Common myeloid progenitor, CD34-positive (primary cell): ENCODE measurements around the gene RASAL1.
A peak's percentile ranks its signal among the peaks of the same experiment; 100 is the strongest.

ENCODE experiments used
- CTCF ChIA-PET: fragments of 350-600 bp; sonication (Branson Sonifier 250); formaldehyde crosslinking; loops from one replicate; lab custom pipeline; 2021; ENCODE audit warnings: antibody characterized with exemption; lab: Charles Lee
- POLR2A ChIA-PET: fragments of 350-600 bp; sonication (Branson Sonifier 250); formaldehyde crosslinking; loops from one replicate; lab custom pipeline; 2021; ENCODE audit warnings: antibody characterized with exemption; lab: Charles Lee
- DNase-seq, 3 donors: peaks; one replicate each; pipeline versions ENCODE4 v3.0.0 to v3.0.0-alpha.2; 2013
- H3K27ac ChIP-seq, 2 experiments: 1 replicate in 1 of 2; 2 replicates in 1 of 2; pipeline ENCODE4 v1.7.0; 2013; ENCODE audit warnings: inconsistent platforms in 2 of 2, low read length in 2 of 2, mild to moderate bottlenecking in 2 of 2, low read depth in 1 of 2, moderate library complexity in 1 of 2; ENCODE audit not compliant: severe bottlenecking in 2 of 2, insufficient read depth in 1 of 2, poor library complexity in 1 of 2
- H3K27me3 ChIP-seq, 5 experiments: replicated peaks in 2 of 5; 1 replicate in 3 of 5; 2 replicates in 2 of 5; pipeline versions ENCODE4 v1.6.1 to v1.7.0; 2013; ENCODE audit warnings: low read length in 4 of 5, mild to moderate bottlenecking in 2 of 5, moderate library complexity in 2 of 5, inconsistent platforms in 1 of 5; ENCODE audit not compliant: insufficient read depth in 5 of 5, control insufficient read depth in 4 of 5
- H3K36me3 ChIP-seq, 4 experiments: 1 replicate in 2 of 4; 2 replicates in 2 of 4; pipeline versions ENCODE4 v1.6.1 to v1.7.0; 2013; ENCODE audit warnings: low read length in 3 of 4, control low read depth in 1 of 4, mild to moderate bottlenecking in 1 of 4; ENCODE audit not compliant: control insufficient read depth in 4 of 4, insufficient read depth in 4 of 4
- H3K4me1 ChIP-seq, 4 experiments: 1 replicate in 3 of 4; 2 replicates in 1 of 4; pipeline versions ENCODE4 v1.6.1 to v1.7.1; 2013; ENCODE audit warnings: low read length in 3 of 4, mild to moderate bottlenecking in 3 of 4, control low read depth in 1 of 4, inconsistent platforms in 1 of 4, moderate library complexity in 1 of 4; ENCODE audit not compliant: control insufficient read depth in 4 of 4, insufficient read depth in 4 of 4; ENCODE audit errors: control extremely low read depth in 1 of 4
- H3K4me3 ChIP-seq, 7 experiments: 1 replicate in 4 of 7; 2 replicates in 3 of 7; pipeline versions ENCODE4 v1.5.1 to v1.7.0; 2013; ENCODE audit warnings: mild to moderate bottlenecking in 7 of 7, low read length in 6 of 7, moderate library complexity in 6 of 7, inconsistent platforms in 2 of 7, low read depth in 2 of 7, control low read depth in 1 of 7; ENCODE audit not compliant: insufficient read depth in 4 of 7, control insufficient read depth in 1 of 7; ENCODE audit errors: extremely low read depth in 1 of 7
- H3K9me3 ChIP-seq, 5 experiments: 1 replicate in 4 of 5; 2 replicates in 1 of 5; pipeline versions ENCODE4 v1.6.1 to v1.7.1; 2013; ENCODE audit warnings: low read length in 4 of 5, mild to moderate bottlenecking in 2 of 5, inconsistent platforms in 1 of 5, low read depth in 1 of 5, moderate library complexity in 1 of 5; ENCODE audit not compliant: control insufficient read depth in 4 of 5, insufficient read depth in 2 of 5; ENCODE audit errors: control extremely low read depth in 1 of 5
- WGBS: methylation state at CpG from one replicate; pipeline ENCODE4 v1.1.5; 2013; ENCODE audit not compliant: insufficient coverage; 5-methylcytosine and 5-hydroxymethylcytosine counted together

The RASAL1 gene

DNA sequence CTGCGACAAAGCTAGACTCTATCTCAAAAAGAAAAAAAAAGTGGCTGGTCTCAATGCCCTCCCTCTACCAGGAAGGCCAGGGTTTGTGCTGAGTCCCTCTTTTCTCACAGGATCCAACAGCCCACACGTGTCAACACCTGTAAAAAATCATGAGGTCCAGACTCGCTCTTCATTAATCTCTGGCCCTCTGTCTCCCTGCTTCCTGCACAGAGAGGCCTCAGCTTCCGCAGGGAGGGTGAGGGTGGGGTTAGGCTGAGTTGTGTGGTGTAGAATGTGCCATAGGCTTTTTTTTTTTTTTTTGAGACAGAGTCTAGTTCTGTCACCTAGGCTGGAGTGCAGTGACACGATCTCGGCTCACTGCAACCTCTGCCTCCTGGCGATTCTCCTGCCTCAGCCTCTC, 20.1 kb upstream of the RASAL1 start:
- peaks cover 0 to 29% (median 12%) of the 10 kb centered on the region in 5 experiments for H3K27me3 ChIP-seq
- peaks cover 2 to 39% (median 26%) of the 10 kb centered on the region in 4 experiments for H3K36me3 ChIP-seq
- CTCF ChIA-PET = interaction anchor here (1.0 to 12.7 kb wide), 5 partner anchors 11 to 107 kb away, joined by 3 to 149 read pairs (median 11); partner anchors contain the start of gene RASAL1
- POLR2A ChIA-PET = no interaction called here
- peaks cover 0 to 42% (median 40%) of the 10 kb centered on the region in 4 experiments for H3K4me1 ChIP-seq
- DNase-seq = peak; percentile 41 to 83 (median 76)
- no peaks in the 10 kb centered on the region for H3K9me3 ChIP-seq
- WGBS = 29% methylated on average over 2 of the region's 7 CpGs
- no peak overlapping the region for H3K4me3 ChIP-seq
- H3K27ac ChIP-seq = no peak overlapping the region

DNA sequence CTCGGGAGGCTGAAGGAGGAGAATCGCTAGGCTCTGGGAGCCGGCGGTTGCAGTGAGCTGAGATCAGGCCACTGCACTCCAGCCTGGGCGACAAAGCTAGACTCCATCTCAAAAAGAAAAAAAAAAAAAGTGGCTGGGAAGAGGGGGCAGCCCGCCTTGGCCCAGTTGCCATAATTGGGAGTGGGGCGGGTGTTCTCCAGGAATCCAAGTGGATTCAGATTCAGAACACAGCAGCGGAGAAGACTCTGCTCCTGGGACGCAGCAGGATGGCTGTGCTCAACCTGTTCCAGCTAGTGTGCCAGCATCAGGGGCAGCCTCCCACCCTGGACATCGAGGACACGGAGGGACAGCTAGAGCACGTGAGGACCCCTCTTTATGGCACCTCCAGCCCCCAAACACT, 19.5 kb upstream of the RASAL1 start:
- H3K36me3 ChIP-seq = peaks cover 0 to 33% (median 23%) of the 10 kb centered on the region in 4 experiments
- ChIA-PET POLR2A (no interaction called here), CTCF (interaction anchor here (1.1 to 12.7 kb wide), 7 partner anchors 13 to 106 kb away, joined by 3 to 149 read pairs (median 11); partner anchors contain the start of gene RASAL1)
- peaks cover 0 to 32% (median 12%) of the 10 kb centered on the region in 5 experiments for H3K27me3 ChIP-seq
- H3K9me3 ChIP-seq = no peaks in the 10 kb centered on the region
- no peak overlapping the region for H3K4me3 ChIP-seq
- peaks cover 0 to 42% (median 41%) of the 10 kb centered on the region in 4 experiments for H3K4me1 ChIP-seq
- DNase-seq = no peak
- 70% methylated on average over 10 of the region's 12 CpGs for WGBS
- no peak overlapping the region for H3K27ac ChIP-seq

DNA sequence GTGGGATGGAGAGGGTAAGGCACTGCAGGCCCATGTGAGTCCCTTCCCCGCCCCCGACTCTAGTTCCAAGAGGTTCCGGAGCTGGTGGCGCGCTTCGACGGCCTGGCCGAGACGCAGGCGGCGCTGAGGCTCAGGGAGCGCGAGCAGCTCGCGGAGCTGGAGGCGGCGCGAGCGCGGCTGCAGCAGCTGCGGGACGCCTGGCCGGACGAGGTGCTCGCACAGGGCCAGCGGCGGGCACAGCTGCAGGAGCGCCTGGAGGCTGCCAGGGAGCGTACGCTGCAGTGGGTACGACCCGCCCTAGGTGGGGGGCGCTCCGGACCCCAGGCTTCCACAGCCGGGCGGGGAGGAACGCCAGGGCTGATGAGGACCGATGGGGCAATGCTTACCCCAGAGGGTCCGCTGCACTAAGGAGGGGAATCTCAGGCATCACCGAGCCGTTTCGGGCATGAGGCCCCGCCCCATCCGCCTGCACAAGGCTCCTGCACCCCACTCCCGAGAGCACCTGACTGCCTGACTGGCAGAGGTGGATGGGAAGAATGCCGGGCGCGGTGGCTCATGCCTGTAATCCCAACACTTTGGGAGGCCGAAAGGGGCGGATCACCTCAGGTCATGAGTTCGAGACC, 18.9 kb upstream of the RASAL1 start:
- ChIA-PET CTCF (interaction anchor here (0.9 to 12.7 kb wide), 16 partner anchors 10 to 164 kb away, joined by 3 to 149 read pairs (median 5); partner anchors contain the start of gene RASAL1), POLR2A (no interaction called here)
- H3K4me3 ChIP-seq = peak overlapping the region in 6 of 7 experiments; percentile 16 to 54 (median 36)
- WGBS = 1% methylated on average over 45 of the region's 51 CpGs
- peaks cover 0 to 32% (median 12%) of the 10 kb centered on the region in 5 experiments for H3K27me3 ChIP-seq
- H3K27ac ChIP-seq = no peak overlapping the region
- DNase-seq = peak in 2 of 3 donors; percentile 38 to 54
- H3K4me1 ChIP-seq = peaks cover 0 to 48% (median 44%) of the 10 kb centered on the region in 4 experiments
- peaks cover 0 to 27% (median 19%) of the 10 kb centered on the region in 4 experiments for H3K36me3 ChIP-seq
- no peaks in the 10 kb centered on the region for H3K9me3 ChIP-seq

DNA sequence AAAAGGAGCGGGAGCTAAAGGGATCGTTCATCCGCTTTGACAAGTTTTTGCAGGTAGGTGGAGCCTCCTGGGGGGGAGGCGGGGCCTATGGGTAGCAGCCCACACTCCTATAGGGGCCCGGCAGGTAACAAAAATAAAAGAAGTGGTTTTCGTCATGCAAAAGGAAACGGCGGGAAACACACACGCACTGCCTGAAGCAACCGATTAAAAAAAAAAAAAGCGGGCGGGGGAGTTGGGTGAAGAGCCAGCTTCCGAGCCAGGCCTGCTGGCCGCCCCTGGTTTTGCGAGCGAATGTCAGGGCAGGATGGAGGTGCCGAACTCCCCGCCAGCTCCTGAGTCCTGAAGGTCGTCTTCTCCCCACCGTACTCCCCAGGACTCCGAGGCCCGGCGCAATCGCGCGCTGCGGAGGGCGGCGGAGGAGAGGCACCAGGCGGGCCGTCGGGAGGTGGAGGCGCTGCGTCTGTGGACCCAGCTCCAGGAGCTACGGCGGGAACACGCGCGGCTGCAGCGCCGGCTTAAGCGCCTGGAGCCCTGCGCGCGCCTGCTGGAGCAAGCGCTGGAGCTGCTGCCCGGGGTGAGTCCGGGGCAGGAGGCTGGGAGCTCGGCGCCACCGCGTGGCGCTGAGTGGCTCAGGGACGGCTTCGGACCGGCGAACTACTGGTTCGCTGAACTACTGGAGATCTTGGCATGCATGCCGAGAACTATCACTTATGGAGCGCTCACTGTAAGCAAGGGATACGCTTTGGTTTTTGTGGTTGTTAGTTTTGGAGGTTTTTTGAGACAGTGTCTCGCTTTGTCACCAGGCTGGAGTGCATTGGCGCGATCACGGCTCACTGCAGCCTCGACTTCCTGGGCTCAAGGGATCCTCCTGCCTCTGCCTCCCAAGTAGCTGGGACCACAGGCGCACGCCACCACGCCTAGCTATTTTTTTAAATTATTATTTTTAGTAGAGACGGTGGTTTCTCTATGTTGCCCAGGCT, 17.6 kb upstream of the RASAL1 start:
- Histone ChIP-seq H3K4me3 (peak overlapping the region; percentile 23 to 67 (median 61)), H3K36me3 (peaks cover 0 to 14% (median 7%) of the 10 kb centered on the region in 4 experiments), H3K4me1 (peaks cover 0 to 51% (median 45%) of the 10 kb centered on the region in 4 experiments), H3K27ac (no peak overlapping the region), H3K27me3 (peaks cover 0 to 32% (median 12%) of the 10 kb centered on the region in 5 experiments), H3K9me3 (no peaks in the 10 kb centered on the region)
- 4% methylated on average over 51 of the region's 70 CpGs for WGBS
- peak; percentile 74 to 88 (median 87) for DNase-seq
- POLR2A ChIA-PET = no interaction called here
- CTCF ChIA-PET = interaction anchor here (0.7 to 12.7 kb wide), 28 partner anchors 8 to 163 kb away, joined by 3 to 149 read pairs (median 5); partner anchors contain the start of gene RASAL1

DNA sequence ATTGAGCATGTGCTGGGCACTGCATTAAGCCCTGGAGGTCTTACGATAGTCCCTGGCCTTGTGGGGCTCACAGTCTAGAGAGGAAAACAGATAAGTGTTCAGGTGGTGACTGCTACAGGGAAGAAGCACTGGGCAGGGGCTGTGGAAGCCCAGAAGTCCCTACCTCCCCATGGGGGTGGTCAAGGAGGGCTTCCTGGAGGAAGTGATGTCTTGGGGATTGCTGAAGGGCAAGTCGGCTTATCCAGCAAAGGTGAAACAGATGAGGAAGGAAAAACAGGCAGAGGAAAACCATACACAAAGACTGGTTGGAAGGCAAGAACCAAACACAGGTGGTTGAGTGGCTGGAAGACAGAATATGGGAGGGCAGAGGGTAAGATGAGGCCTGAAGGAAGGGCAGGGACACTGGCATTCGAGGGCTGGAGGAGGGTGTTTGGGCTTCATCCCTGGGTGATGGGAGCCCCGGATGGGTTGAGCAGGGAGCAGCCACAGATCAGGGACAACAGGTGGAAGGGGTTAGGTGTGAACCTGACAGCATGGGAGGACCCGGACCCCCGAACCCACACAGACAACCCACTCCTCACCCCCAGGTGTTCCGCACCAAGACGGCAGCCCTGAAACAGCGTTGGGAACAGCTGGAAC, 16.8 kb upstream of the RASAL1 start:
- H3K27ac ChIP-seq = no peak overlapping the region
- H3K27me3 ChIP-seq = peaks cover 0 to 32% (median 12%) of the 10 kb centered on the region in 5 experiments
- peak overlapping the region in 5 of 7 experiments; percentile 42 to 67 (median 61) for H3K4me3 ChIP-seq
- no peaks in the 10 kb centered on the region for H3K9me3 ChIP-seq
- ChIA-PET POLR2A (no interaction called here), CTCF (interaction anchor here (0.7 to 12.7 kb wide), 17 partner anchors 8 to 159 kb away, joined by 3 to 149 read pairs (median 4); partner anchors contain the start of gene RASAL1)
- WGBS = 32% methylated on average over 6 of the region's 9 CpGs
- H3K4me1 ChIP-seq = peaks cover 0 to 51% (median 45%) of the 10 kb centered on the region in 4 experiments
- H3K36me3 ChIP-seq = peaks cover 0 to 6% (median 1%) of the 10 kb centered on the region in 4 experiments
- DNase-seq = no peak

DNA sequence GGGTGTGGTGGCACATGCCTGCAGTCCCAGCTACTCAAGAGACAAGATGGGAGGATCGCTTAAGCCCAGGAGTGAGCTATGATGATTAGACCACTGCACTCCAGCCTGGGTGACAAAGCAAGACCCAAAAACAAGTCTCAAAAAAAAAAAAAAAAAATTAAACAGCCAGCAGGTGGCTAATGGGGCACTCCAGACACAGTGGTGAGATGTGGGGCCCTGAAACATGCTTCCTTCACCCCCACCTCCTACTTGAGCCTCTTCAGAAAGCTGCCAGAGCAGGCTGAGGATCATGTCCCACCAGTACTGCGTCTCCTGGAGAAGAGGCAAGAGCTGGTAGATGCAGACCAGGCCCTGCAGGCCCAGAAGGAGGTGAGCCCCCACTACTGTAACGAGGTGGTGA, 16.1 kb upstream of the RASAL1 start:
- Histone ChIP-seq H3K27ac (no peak overlapping the region), H3K4me3 (no peak overlapping the region), H3K27me3 (peaks cover 0 to 32% (median 12%) of the 10 kb centered on the region in 5 experiments), H3K4me1 (peaks cover 0 to 51% (median 45%) of the 10 kb centered on the region in 4 experiments), H3K9me3 (peaks cover 0 to 2% (median 0%) of the 10 kb centered on the region in 5 experiments), H3K36me3 (peaks cover 0 to 2% (median 0%) of the 10 kb centered on the region in 4 experiments)
- peak in 1 of 3 donors; percentile 46 for DNase-seq
- POLR2A ChIA-PET = no interaction called here
- CTCF ChIA-PET = interaction anchor here (2.0 to 12.7 kb wide), 3 partner anchors 14 to 31 kb away, joined by 6 to 149 read pairs (median 97); partner anchors contain the start of gene RASAL1
- WGBS = 100% methylated on average over 1 of the region's 3 CpGs
